HEK293 (cell line): ENCODE results near the gene PAN2.

Experiments
- YY1 ChIP-seq: fragments of 450-650 bp; formaldehyde crosslinking; IDR thresholded peaks from 2 replicates; pipeline ENCODE4 v1.5.1; 2018; ENCODE audit warnings: missing biosample characterization, missing genetic modification characterization
- YY2 ChIP-seq: fragments of 450-650 bp; formaldehyde crosslinking; IDR thresholded peaks from 2 replicates; pipeline ENCODE4 v1.5.1; 2016; ENCODE audit warnings: missing biosample characterization, missing genetic modification characterization
- ZFP37 ChIP-seq: fragments of 450-650 bp; formaldehyde crosslinking; IDR thresholded peaks from 2 replicates; pipeline ENCODE4 v1.5.1; 2016; ENCODE audit warnings: missing biosample characterization, missing genetic modification characterization
- ZNF23 ChIP-seq: fragments of 450-650 bp; formaldehyde crosslinking; IDR thresholded peaks from 2 replicates; pipeline ENCODE4 v1.5.1; 2016; ENCODE audit warnings: missing biosample characterization, missing genetic modification characterization, borderline replicate concordance
- ZNF239 ChIP-seq: fragments of 450-650 bp; formaldehyde crosslinking; IDR thresholded peaks from 2 replicates; pipeline ENCODE4 v1.5.1; 2016; ENCODE audit warnings: missing biosample characterization, missing genetic modification characterization
- ZNF423 ChIP-seq: fragments of 450-650 bp; formaldehyde crosslinking; IDR thresholded peaks from 2 replicates; pipeline ENCODE4 v1.5.1; 2016; ENCODE audit warnings: missing biosample characterization, missing genetic modification characterization
- ZNF544 ChIP-seq: fragments of 450-650 bp; formaldehyde crosslinking; IDR thresholded peaks from 2 replicates; pipeline ENCODE4 v1.5.0; 2017; ENCODE audit warnings: missing biosample characterization, missing genetic modification characterization
- ZNF701 ChIP-seq: fragments of 450-650 bp; formaldehyde crosslinking; IDR thresholded peaks from 2 replicates; pipeline ENCODE4 v1.5.1; 2016; ENCODE audit warnings: missing biosample characterization, missing genetic modification characterization
- ZNF707 ChIP-seq: fragments of 450-650 bp; formaldehyde crosslinking; IDR thresholded peaks from 2 replicates; pipeline ENCODE4 v1.5.1; 2016; ENCODE audit warnings: missing biosample characterization, missing genetic modification characterization
- ZNF843 ChIP-seq: fragments of 450-650 bp; formaldehyde crosslinking; IDR thresholded peaks from 2 replicates; pipeline ENCODE4 v1.5.1; 2016; ENCODE audit warnings: missing biosample characterization, missing genetic modification characterization
- TF ChIP-seq, protein P1 (sequence below): fragments of 450-650 bp; formaldehyde crosslinking; IDR thresholded peaks from 2 replicates; pipeline ENCODE4 v1.5.1; 2016; ENCODE audit warnings: missing biosample characterization, missing genetic modification characterization
- TF ChIP-seq, protein P2 (sequence below): fragments of 450-650 bp; formaldehyde crosslinking; IDR thresholded peaks from 2 replicates; pipeline ENCODE4 v1.5.1; 2017; ENCODE audit warnings: missing biosample characterization, missing genetic modification characterization
- TF ChIP-seq, protein P3 (sequence below): fragments of 450-650 bp; formaldehyde crosslinking; conservative IDR thresholded peaks from 2 replicates; pipeline ENCODE4 v1.5.1; 2016; ENCODE audit warnings: low read depth, missing biosample characterization, missing genetic modification characterization

DNA sequence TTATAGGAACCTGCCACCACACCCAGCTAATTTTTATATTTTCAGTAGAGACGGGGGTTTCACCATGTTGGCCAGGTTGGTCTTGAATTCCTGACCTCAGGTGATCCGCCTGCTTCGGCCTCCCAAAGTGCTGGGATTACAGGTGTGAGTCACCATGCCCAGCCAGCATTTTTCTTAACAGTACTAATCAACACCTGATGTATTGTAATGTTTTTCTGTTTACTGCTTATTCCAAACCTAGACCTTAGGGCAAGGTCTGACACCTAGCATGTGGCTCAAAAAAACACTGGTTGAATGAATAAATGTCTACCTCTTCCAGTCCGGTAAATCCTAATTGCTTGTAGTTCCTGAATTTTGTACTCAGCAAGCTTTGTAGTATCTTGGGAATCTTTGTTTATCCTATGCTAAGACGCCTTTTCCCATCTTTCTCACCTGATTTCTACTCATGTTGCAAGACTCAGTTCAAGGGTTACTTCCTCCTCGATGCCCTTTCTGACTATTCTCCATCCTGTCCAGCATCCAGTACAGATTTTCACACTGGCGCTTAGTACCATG is 2.8 kb downstream of the PAN2 start:
- TF ChIP-seq, protein P1, sequence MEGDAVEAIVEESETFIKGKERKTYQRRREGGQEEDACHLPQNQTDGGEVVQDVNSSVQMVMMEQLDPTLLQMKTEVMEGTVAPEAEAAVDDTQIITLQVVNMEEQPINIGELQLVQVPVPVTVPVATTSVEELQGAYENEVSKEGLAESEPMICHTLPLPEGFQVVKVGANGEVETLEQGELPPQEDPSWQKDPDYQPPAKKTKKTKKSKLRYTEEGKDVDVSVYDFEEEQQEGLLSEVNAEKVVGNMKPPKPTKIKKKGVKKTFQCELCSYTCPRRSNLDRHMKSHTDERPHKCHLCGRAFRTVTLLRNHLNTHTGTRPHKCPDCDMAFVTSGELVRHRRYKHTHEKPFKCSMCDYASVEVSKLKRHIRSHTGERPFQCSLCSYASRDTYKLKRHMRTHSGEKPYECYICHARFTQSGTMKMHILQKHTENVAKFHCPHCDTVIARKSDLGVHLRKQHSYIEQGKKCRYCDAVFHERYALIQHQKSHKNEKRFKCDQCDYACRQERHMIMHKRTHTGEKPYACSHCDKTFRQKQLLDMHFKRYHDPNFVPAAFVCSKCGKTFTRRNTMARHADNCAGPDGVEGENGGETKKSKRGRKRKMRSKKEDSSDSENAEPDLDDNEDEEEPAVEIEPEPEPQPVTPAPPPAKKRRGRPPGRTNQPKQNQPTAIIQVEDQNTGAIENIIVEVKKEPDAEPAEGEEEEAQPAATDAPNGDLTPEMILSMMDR (tag by site-specific recombination), result no peak
- no peak for TF ChIP-seq ZNF423 (tag by site-specific recombination)
- no peak for TF ChIP-seq ZNF23 (tag by site-specific recombination)
- TF ChIP-seq ZFP37 (tag by site-specific recombination), result no peak
- no peak for TF ChIP-seq ZNF544 (tag by site-specific recombination)
- no peak for TF ChIP-seq ZNF843
- TF ChIP-seq ZNF701, result no peak
- TF ChIP-seq YY2, result no peak
- no peak for TF ChIP-seq ZNF707 (tag by site-specific recombination)
- TF ChIP-seq ZNF239 (tag by site-specific recombination), result no peak
- TF ChIP-seq, protein P2, sequence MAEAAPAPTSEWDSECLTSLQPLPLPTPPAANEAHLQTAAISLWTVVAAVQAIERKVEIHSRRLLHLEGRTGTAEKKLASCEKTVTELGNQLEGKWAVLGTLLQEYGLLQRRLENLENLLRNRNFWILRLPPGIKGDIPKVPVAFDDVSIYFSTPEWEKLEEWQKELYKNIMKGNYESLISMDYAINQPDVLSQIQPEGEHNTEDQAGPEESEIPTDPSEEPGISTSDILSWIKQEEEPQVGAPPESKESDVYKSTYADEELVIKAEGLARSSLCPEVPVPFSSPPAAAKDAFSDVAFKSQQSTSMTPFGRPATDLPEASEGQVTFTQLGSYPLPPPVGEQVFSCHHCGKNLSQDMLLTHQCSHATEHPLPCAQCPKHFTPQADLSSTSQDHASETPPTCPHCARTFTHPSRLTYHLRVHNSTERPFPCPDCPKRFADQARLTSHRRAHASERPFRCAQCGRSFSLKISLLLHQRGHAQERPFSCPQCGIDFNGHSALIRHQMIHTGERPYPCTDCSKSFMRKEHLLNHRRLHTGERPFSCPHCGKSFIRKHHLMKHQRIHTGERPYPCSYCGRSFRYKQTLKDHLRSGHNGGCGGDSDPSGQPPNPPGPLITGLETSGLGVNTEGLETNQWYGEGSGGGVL (tag by site-specific recombination), result no peak
- TF ChIP-seq, protein P3, sequence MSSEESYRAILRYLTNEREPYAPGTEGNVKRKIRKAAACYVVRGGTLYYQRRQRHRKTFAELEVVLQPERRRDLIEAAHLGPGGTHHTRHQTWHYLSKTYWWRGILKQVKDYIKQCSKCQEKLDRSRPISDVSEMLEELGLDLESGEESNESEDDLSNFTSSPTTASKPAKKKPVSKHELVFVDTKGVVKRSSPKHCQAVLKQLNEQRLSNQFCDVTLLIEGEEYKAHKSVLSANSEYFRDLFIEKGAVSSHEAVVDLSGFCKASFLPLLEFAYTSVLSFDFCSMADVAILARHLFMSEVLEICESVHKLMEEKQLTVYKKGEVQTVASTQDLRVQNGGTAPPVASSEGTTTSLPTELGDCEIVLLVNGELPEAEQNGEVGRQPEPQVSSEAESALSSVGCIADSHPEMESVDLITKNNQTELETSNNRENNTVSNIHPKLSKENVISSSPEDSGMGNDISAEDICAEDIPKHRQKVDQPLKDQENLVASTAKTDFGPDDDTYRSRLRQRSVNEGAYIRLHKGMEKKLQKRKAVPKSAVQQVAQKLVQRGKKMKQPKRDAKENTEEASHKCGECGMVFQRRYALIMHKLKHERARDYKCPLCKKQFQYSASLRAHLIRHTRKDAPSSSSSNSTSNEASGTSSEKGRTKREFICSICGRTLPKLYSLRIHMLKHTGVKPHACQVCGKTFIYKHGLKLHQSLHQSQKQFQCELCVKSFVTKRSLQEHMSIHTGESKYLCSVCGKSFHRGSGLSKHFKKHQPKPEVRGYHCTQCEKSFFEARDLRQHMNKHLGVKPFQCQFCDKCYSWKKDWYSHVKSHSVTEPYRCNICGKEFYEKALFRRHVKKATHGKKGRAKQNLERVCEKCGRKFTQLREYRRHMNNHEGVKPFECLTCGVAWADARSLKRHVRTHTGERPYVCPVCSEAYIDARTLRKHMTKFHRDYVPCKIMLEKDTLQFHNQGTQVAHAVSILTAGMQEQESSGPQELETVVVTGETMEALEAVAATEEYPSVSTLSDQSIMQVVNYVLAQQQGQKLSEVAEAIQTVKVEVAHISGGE, result no peak
- no peak for TF ChIP-seq YY1 (tag by site-specific recombination)
